Measurements from ENCODE around the gene CHRNA4.

DNA sequence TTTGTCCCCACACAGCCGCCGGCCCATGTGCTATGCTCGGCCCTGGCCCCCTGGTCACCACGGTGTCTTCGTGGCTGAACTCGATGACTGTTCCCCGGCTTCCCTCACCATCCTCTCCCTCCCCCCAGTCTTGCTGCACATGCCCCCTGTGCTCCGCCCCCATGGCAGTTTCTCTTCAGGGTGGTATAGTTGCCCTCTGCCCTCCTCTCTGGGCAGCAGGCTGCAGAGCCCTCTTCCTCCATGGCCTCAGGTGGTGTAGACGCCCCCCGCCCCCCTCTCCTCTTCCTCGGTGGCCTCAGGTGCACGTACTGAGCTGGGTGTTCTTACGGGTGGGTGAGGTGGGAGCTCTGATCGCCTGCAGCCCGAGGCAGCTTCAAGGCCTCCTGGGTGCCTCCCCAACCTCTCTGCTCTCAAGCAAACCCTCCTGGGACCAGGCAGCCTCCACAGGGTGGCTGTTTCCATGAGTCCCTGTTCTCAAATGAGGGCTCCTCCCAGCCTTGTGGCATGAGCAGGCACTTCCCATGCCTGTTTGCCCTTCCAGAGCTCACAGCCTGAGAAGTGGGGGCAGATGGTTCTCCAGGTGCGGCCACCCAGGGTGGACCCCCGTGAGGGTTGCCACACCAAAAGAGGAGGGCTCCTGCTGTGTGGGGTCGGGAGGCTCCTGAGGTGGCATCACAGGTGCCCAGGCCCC, 43.4 kb downstream of the CHRNA4 start:
- TF ChIP-seq, protein P1, sequence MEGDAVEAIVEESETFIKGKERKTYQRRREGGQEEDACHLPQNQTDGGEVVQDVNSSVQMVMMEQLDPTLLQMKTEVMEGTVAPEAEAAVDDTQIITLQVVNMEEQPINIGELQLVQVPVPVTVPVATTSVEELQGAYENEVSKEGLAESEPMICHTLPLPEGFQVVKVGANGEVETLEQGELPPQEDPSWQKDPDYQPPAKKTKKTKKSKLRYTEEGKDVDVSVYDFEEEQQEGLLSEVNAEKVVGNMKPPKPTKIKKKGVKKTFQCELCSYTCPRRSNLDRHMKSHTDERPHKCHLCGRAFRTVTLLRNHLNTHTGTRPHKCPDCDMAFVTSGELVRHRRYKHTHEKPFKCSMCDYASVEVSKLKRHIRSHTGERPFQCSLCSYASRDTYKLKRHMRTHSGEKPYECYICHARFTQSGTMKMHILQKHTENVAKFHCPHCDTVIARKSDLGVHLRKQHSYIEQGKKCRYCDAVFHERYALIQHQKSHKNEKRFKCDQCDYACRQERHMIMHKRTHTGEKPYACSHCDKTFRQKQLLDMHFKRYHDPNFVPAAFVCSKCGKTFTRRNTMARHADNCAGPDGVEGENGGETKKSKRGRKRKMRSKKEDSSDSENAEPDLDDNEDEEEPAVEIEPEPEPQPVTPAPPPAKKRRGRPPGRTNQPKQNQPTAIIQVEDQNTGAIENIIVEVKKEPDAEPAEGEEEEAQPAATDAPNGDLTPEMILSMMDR (IDR thresholded peaks at IDR 0.05) = no peak
- TF ChIP-seq POLR2A (IDR thresholded peaks at IDR 0.05) = no peak
